BJ (cell line): ENCODE results near the gene SLC10A7. TPM values are rescaled to one million over a fixed set of nuclear protein-coding genes. Genes with fewer than 3 reads are reported as not detected.

Source experiments
- CTCF ChIA-PET: fragments of 350-600 bp; formaldehyde crosslinking; extraction: SDS; loops from one replicate; lab custom pipeline; 2021; ENCODE audit warnings: antibody characterized with exemption, inconsistent platforms; lab: Yijun Ruan, JAX
- POLR2A ChIA-PET: fragments of 300-600 bp; sonication (Branson Sonifier 250); formaldehyde crosslinking; extraction: SDS; loops from one replicate; lab custom pipeline; 2021; ENCODE audit warnings: antibody characterized with exemption; lab: Charles Lee
- DNase-seq: peaks from one replicate; pipeline ENCODE4 v3.0.0-alpha.2; 2011; ENCODE audit warnings: low read depth
- H3K27me3 ChIP-seq: 2 replicates; pipeline ENCODE4 v1.6.0; 2011; ENCODE audit warnings: low read length; ENCODE audit not compliant: control insufficient read depth, insufficient read depth
- H3K36me3 ChIP-seq: 2 replicates; pipeline ENCODE4 v1.5.1; 2011; ENCODE audit warnings: low read length; ENCODE audit not compliant: control insufficient read depth, insufficient read depth
- H3K4me3 ChIP-seq: 2 replicates; pipeline ENCODE4 v1.5.1; 2011; ENCODE audit warnings: low read depth, mild to moderate bottlenecking, control low read depth, low read length
- polyA plus RNA-seq: library from polyadenylated mRNA; depleted of rRNA; stranded (reverse); fragments of >200 nt; gene quantifications from 2 replicates; pipeline ENCODE4 v1.2.3, GENCODE V29; 2011
- TF ChIP-seq, protein P1 (sequence below): IDR thresholded peaks from 2 replicates; pipeline ENCODE4 v1.5.1; 2011; ENCODE audit warnings: low read depth, mild to moderate bottlenecking, control low read depth, inconsistent platforms, low read length, moderate library complexity; ENCODE audit not compliant: insufficient read depth

The SLC10A7 gene
- polyA plus RNA-seq, 1 experiment: 3.9 TPM

DNA sequence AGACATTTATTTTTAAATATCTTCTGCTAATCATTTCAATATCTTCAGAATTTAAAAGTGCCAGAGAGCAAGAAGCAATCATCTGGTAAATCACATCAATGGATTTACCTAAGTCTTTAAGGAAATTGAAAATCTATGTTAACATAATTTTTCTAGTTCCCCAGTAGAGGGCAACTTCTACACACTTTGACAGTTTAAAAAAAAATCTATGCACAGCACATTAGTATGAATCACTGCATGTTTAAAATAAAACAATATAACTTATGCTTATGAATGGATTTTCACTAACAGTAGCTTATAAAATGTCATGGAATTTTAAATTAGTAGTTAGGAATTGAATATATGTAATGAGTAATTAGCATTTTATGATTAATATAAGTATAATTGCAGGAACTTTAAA, 180.9 kb downstream of the SLC10A7 start:
- Histone ChIP-seq H3K27me3 (no peaks in the 10 kb centered on the region), H3K36me3 (no peaks in the 10 kb centered on the region), H3K4me3 (no peak overlapping the region)
- no peak for DNase-seq
- TF ChIP-seq, protein P1, sequence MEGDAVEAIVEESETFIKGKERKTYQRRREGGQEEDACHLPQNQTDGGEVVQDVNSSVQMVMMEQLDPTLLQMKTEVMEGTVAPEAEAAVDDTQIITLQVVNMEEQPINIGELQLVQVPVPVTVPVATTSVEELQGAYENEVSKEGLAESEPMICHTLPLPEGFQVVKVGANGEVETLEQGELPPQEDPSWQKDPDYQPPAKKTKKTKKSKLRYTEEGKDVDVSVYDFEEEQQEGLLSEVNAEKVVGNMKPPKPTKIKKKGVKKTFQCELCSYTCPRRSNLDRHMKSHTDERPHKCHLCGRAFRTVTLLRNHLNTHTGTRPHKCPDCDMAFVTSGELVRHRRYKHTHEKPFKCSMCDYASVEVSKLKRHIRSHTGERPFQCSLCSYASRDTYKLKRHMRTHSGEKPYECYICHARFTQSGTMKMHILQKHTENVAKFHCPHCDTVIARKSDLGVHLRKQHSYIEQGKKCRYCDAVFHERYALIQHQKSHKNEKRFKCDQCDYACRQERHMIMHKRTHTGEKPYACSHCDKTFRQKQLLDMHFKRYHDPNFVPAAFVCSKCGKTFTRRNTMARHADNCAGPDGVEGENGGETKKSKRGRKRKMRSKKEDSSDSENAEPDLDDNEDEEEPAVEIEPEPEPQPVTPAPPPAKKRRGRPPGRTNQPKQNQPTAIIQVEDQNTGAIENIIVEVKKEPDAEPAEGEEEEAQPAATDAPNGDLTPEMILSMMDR: peak; percentile 42
- CTCF ChIA-PET: interaction anchor here (0.6 to 1.0 kb wide), 7 partner anchors 16 to 730 kb away, joined by 3 to 4 read pairs (median 3); no protein-coding TSS in a partner anchor
- POLR2A ChIA-PET: no interaction called here

DNA sequence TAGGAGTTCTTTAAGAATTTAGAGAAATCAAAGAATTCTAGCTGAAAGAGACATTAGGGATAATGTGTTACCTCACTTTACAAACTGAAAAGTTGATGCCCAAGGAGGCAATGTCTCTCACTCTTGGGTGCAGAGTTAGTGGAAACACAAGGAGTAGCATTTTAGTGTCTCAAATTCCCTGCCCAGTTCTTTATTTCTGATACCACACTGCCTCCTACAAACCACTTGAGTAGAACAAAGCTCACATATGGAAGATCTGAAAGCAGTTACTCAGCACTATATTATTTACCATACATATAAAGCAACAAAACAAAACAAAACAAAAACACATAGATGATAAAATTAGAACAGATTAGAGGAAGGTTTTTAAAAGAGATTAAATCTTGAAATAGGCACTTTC, 183.2 kb downstream of the SLC10A7 start:
- Histone ChIP-seq H3K36me3 (no peaks in the 10 kb centered on the region), H3K4me3 (no peak overlapping the region), H3K27me3 (no peaks in the 10 kb centered on the region)
- ChIA-PET CTCF (interaction anchor here (0.6 to 1.5 kb wide), 5 partner anchors 60 to 381 kb away, joined by 3 to 8 read pairs (median 4); no protein-coding TSS in a partner anchor), POLR2A (no interaction called here)
- DNase-seq: no peak
- TF ChIP-seq, protein P1: 0 out of 2 replicates have a peak, but pooled peaks have one; percentile 6

DNA sequence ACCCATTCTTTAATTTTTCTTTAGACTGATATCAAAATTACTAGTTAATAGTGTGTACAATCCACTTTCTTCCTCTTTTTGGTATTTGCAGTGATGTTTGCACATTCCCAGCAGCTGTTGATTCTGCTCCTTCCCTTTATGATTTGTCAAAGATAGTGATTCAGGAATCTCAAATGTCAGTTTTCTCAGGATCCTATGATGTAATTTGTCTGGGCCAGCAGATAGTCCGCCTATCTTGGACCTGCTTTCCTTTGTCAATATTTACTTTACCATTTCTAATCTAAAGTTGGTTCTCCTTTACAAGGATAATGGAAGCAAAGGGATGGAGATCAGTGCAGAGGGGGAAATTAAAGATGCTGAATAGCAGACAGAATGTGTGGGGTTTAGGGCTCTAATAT, 185.3 kb downstream of the SLC10A7 start:
- ChIA-PET CTCF (interaction anchor here (1.3 kb wide), 1 partner anchor 91 kb away, joined by 3 read pairs; no protein-coding TSS in a partner anchor), POLR2A (no interaction called here)
- DNase-seq: no peak

DNA sequence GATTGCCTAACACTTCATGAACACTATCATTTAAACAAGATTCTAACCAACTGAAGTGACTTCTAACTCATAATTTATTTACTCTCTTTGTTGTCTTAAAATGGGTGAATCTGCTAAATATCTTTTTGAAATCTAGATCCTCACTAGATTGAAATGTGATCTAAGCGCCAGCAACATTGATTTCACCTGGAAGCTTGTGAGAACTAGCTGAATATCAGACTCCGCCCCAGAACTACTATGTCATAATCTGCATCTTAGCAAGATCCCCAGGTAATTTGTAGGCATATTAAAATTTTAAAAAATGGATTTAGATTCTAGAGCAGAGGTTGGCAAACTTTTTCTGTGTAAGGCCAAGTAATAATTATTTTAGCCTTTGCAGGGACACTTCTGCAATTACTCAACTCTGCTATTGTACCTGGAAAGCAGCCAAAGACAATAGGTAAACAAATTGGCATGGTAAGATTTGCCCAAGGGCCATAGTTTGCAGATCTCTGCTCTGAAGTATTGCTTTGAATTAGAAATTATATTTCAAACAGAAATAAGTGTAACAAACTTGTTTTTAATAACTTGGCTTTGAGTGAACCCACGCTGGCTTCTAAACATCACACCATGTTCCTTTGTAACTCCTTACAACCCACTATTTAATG, 185.9 kb downstream of the SLC10A7 start:
- CTCF ChIA-PET: interaction anchor here (1.3 to 1.5 kb wide), 2 partner anchors 8 to 91 kb away, joined by 3 read pairs; no protein-coding TSS in a partner anchor
- TF ChIP-seq, protein P1: no peak

More for the DNA sequence above, 185.3 kb downstream of the SLC10A7 start:
- H3K27me3 ChIP-seq: no peaks in the 10 kb centered on the region
- no peaks in the 10 kb centered on the region for H3K36me3 ChIP-seq
- TF ChIP-seq, protein P1: no peak
- H3K4me3 ChIP-seq: no peak overlapping the region

DNA sequence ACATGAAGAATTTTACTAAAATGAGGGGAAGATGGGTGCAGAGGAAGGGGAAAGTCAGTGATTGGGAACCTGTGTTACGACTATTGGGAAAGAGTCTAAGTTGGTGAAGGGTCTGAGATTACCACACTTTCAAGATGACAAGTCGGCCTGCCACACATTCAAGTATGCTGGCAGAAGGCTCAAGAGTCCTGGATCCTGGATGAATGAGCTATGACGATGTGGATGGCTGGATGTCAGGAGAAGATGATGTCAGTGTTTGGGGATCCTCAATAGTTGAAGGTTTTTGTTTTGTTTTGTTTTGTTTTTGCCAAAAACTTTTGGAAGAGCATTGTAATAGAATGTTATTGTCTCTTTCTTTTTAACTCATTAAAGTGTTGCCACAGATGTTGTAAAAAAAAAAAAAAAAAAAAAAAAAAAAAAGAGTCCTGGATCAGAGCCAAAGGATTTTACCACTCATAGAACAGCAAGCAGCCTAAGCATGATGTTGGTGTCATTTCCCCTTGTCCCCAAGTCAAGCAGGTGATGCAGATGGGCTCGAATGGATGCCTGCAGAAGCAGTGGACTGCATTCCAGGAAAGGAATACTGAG, 186.8 kb downstream of the SLC10A7 start:
- ChIA-PET POLR2A (no interaction called here), CTCF (interaction anchor here (1.5 kb wide), 1 partner anchor 9 kb away, joined by 3 read pairs; no protein-coding TSS in a partner anchor)
- no peak overlapping the region for H3K4me3 ChIP-seq
- no peaks in the 10 kb centered on the region for H3K36me3 ChIP-seq
- no peak for DNase-seq
- H3K27me3 ChIP-seq: no peaks in the 10 kb centered on the region
- TF ChIP-seq, protein P1: no peak

More for the DNA sequence above, 185.9 kb downstream of the SLC10A7 start:
- Histone ChIP-seq H3K27me3 (no peaks in the 10 kb centered on the region), H3K4me3 (no peak overlapping the region), H3K36me3 (no peaks in the 10 kb centered on the region)
- DNase-seq: no peak
- POLR2A ChIA-PET: no interaction called here
